GM21825 (cell line): ENCODE data around the gene MBD3L2.
"Not testable (repeated sequence)": the region's sequence is repeated elsewhere in the genome, so short reads cannot be mapped to it uniquely, and the experiment has no call there.

Source experiments
- ATAC-seq: cut with Tn5 transposase; IDR thresholded peaks from one replicate; pipeline ENCODE4 v1.9.1; 2021; ENCODE audit warnings: mild to moderate bottlenecking, moderate library complexity; ENCODE audit not compliant: unreplicated experiment

MBD3L2 gene

DNA sequence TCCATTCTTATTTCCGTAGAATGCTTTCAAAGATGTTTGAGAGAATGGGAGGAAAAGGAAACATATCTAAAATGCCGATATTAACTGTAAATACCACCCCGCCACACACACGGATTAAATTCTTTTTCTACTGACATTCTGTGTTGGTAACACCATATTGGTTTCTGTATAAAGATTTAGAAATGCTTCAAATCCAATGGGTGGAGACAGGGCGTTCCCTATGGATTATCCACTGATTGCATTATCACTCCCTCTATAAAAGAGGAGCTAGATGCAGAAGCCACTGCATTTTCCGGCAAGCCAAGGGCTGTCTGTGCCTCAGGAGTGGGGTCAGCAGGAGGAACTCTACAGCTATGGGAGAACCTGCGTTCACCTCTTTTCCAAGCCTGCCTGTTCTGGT, at the start of gene MBD3L2:
Gene MBD3L2, plus strand, starts transcription at position 301 of the 400 bp plus-strand sequence. Its CDS starts 53 bp downstream, at position 354.
- ATAC-seq: not testable (repeated sequence)

DNA sequence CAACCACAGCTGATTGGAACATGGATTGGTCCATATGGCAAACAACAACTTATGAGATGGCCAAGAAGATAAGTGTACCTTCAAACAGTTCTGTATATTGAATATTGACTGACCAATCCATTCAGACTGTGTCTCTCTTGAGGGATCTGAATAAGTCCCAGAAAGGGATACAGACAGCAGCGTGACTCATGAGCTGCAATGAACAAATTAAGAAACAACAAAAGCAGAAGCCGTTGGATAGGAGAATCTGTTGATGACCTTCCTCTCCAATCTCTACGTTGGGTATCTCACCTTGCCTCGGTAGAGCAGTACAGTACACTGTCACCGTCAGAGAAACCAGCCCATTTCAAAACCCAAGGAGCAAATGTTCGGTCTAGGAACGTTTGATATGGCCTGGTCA, 49.2 kb upstream of the MBD3L2 start:
- no peak for ATAC-seq

DNA sequence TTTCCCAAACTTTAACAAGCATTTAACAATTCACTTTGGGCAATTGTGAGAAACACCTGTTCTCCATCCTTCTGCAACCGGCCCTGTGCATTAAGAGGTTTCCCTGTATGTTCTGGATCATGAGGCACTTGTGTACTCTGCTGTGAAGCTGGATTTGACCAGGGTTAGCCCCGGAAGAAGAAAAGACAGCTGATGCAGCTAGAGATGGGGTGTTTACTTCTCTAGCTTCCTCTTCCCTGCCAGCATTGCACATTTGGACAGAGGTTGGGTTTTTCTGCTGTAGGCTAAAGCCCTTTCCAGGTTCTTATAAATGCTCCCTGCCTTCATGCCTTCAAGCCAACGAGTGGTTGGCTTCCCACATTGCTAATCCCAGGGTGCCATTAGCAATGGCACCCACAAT, 48.8 kb upstream of the MBD3L2 start:
- no peak for ATAC-seq

DNA sequence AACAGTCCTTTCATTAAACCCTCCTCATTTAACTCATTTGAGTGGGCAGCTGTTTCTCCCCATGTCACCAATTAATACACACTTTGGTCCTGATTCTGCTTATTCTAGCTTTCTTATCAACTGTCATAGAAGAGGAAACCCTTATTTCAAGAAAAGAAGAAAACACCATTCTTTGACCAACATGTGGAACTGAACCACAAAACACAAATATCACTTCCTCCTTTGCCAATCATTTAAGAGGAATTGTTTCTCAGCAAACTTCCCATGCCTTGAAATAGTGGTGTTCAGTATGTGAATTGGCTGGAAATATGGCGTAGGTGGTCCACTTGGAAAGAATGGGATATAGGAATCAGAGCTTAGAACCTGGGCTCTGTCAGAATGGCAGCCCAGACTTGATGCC, 48.3 kb upstream of the MBD3L2 start:
- ATAC-seq: no peak

DNA sequence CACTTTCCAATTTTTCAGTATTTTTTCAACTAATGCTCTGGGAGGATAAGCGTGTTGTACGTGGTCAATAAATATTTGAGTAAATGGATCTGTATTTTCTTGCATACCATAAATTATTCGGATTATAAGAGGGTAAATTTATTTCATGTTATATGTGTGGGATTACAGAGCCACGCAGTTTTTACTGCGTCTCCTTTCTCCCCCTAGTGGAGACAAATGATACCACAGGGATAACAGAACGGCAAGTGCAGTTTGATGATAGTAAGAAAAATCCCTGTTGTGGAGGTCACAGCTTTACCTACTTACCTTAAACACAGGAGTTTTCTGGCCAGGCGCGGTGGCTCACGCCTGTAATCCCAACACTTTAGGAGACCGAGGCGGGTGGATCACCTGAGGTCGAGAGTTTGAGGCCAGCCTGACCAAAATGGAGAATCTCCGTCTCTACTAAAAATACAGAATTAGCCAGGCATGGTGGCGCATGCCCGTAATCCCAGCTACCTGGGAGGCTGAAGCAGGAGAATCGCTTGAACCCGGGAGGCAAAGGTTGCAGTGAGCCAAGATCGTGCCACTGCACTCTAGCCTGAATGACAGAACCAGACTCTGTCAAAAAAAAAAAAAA, 44.7 kb upstream of the MBD3L2 start:
- ATAC-seq: no peak

DNA sequence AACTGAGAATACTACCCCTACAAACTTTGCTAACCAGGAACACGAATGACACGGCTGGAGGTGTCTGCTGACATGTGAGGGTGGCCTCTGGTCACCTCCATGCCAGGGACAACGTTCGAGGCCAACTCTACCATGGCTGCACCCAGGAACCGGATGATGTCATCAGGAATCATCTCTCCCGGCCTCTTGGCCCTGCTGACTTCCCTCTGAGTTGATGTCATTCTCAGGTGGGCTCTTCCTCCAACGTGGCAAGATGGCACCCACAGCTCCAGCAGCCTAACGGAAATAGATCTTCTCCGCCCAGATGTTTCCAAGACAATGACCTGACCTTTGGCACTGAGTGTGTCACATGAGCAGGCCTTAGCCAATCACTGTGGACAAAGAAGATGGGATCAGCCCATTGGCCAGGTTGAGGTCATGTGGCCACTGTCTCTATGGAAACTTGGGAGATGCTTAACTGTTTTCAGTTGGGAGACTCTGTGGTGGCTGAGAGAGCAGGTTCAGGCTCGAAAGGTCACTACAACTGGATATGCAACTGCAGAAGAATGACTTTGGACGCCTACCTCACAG, 42.9 kb upstream of the MBD3L2 start:
- ATAC-seq: no peak

DNA sequence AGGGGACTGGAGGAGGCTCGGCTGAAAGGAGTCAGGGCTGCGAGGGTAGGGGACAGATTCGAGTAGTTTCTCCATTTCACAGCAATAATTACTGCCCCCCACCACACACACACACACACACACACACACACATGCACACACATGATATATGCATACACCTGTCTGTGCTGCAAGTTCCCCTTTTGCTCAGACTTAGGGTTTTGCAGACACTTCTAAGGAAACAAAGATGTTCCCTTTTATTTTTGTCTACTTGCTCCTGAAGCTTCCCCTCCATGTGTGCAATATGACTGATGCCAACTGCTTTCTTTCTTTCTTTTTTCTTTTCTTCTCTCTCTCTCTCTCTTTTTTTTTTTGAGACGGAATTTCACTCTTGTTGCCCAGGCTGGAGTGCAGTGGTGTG, 41.3 kb upstream of the MBD3L2 start:
- no peak for ATAC-seq

DNA sequence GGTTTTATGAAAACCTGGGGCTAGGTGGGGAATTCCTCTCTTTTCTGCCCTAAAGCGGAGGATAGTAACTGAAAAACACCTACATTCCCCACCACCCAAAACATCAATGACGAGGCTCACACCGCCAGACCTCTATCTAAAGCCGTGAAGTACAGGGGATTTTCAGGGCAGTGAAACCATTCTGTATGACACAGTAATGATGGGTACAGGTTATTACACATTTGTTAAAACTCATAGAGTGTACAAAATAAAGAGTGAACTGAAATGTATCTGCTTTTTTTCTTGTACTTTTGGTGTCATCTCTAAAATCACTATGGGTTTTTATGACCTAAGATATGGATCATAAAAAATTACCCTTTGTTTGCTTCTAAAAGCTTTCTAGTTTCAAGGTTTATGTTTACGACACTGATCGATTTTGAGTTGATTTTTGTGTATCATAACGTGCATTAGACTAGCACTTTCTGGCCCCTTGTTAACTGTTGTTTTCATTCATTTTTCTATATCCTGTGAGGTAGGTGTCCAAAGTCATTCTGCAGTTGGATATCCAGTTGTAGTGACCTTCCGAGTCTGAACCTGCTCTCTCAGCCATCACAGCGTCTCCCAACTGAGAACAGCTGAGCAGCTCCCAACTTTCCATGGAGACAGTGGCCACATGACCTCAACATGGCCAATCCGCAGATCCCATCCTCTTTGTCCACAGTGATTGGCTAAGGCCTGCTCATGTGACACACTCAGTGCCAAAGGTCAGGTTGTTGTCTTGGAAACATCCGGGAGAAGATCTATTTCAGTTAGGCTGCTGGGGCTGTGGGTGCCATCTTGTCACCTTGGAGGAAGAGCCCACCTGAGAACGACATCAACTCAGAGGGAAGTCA, 38.2 kb upstream of the MBD3L2 start:
- ATAC-seq: no peak

DNA sequence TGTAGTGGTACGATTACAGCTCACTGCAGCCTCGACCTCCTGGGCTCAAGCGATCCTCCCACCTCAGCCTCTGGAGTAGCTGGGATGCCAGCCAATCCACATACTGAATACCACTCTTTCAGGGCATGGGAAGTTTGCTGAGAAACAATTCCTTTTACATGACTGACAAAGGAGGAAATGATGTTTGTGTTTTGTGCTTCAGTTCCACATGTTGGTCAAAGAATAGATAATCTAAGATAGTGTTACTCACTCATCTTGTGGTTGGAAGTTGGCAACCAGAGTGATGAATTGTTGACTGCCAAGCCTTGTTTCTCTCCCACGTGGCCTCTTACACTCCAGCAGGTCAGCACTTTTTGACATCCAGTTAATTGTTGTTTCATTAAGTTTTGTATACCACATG, 35.4 kb upstream of the MBD3L2 start:
- ATAC-seq: no peak

DNA sequence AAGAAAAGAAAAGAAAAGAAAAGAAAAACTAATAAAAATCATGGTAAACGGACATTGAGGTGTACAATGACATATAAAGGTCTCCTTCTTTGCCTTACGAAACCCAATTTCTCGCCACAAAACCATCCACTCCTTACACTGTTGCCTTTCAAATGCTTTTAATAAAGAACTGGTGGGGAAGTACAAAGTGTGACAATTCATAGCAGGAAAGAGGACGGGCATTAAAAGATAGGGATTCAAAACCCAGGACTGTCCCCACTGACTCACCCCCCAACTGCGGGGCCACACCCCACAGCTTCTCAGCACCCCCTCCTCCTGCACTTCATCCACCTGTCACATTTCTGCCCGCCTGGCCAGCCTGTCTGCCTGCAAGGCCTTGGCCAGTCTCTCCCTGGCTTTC, 30.3 kb upstream of the MBD3L2 start:
- ATAC-seq: no peak

DNA sequence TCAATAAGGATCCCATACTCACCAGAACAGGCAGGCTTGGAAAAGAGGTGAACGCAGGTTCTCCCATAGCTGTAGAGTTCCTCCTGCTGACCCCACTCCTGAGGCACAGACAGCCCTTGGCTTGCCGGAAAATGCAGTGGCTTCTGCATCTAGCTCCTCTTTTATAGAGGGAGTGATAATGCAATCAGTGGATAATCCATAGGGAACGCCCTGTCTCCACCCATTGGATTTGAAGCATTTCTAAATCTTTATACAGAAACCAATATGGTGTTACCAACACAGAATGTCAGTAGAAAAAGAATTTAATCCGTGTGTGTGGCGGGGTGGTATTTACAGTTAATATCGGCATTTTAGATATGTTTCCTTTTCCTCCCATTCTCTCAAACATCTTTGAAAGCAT, 27.8 kb upstream of the MBD3L2 start, which contains the start of gene MBD3L2B:
Gene MBD3L2B, minus strand, starts transcription at position 101 of the 400 bp plus-strand sequence. Its CDS starts 34 bp downstream, at position 67.
- not testable (repeated sequence) for ATAC-seq

DNA sequence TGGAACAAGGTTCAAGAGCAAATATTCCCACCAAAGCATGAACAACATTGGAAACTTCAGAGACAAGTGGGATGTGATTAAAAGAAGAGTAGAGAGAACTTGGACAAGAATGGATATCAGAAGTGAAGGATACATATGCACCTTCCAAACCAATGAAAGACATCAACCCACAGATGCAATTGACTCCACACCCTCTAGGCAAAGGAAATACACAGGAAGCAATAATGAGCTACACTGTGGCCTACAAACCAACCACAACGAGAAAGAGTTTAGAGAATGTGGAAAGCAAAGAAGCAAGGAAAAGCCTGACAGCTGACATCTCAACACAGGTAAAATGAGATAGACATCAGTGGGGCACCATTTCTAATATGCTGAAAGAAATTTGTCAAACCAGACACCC, 20.3 kb upstream of the MBD3L2 start:
- ATAC-seq: not testable (repeated sequence)

DNA sequence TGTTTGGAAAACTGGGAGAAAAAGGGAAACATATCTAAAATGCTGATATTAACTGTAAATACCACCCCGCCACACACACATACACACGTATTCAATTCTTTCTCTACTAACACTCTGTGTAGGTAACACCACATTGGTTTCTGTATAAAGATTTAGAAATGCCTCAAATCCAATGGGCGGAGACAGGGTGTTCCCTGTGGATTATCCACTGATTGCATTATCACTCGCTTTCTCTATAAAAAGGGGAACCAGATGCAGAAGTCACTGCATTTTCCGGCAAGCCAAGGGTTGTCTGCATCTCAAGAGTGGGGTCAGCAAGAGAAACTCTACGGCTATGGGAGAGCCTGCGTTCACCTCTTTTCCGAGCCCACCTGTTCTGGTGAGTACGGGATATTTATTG, 18.8 kb upstream of the MBD3L2 start, which contains the start of gene MBD3L5:
Gene MBD3L5, plus strand, starts transcription at position 301 of the 400 bp plus-strand sequence. Its CDS starts 34 bp downstream, at position 335.
- ATAC-seq: not testable (repeated sequence)

DNA sequence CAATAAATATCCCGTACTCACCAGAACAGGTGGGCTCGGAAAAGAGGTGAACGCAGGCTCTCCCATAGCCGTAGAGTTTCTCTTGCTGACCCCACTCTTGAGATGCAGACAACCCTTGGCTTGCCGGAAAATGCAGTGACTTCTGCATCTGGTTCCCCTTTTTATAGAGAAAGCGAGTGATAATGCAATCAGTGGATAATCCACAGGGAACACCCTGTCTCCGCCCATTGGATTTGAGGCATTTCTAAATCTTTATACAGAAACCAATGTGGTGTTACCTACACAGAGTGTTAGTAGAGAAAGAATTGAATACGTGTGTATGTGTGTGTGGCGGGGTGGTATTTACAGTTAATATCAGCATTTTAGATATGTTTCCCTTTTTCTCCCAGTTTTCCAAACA, 9.0 kb upstream of the MBD3L2 start, which contains the start of gene MBD3L4:
Gene MBD3L4, minus strand, starts transcription at position 101 of the 400 bp plus-strand sequence. Its CDS starts 35 bp downstream, at position 66.
- ATAC-seq: not testable (repeated sequence)

DNA sequence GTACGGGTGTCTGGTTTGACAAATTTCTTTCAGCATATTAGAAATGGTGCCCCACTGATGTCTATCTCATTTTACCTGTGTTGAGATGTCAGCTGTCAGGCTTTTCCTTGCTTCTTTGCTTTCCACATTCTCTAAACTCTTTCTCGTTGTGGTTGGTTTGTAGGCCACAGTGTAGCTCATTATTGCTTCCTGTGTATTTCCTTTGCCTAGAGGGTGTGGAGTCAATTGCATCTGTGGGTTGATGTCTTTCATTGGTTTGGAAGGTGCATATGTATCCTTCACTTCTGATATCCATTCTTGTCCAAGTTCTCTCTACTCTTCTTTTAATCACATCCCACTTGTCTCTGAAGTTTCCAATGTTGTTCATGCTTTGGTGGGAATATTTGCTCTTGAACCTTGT, 7.6 kb upstream of the MBD3L2 start:
- not testable (repeated sequence) for ATAC-seq

DNA sequence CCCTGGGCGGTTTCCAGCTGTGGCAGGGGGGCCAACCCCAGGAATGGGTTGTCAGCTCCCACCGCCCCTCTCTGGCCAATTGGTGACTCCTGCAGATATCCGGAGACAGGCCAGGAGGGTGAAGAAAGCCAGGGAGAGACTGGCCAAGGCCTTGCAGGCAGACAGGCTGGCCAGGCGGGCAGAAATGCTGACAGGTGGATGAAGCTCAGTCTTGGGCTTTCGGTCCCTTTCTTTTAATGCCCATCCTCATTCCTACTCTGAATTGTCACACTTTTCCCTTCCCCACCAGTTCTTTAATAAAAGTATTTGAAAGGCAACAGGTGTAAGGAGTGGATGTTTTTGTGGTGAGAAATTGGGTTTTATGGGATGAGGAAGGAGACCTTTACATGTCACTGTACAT, 2.3 kb downstream of the MBD3L2 start:
- ATAC-seq: not testable (repeated sequence)

DNA sequence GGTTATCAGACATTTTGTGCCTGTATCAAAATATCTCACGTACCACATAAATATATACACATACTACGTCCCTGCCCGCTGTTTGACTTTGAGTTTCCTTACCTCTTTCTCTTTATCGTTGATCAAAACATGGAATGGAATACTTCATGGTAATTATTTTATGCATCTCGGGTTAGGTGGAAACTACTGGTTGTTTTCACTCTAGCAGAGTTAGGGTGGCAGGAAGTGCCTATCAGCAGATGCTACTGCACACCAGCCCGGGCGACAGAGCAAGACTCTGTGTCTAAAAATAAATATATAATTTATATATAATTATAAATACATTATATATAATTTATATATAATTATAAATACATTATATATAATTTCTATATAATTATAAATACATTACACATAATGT, 3.8 kb downstream of the MBD3L2 start:
- not testable (repeated sequence) for ATAC-seq

DNA sequence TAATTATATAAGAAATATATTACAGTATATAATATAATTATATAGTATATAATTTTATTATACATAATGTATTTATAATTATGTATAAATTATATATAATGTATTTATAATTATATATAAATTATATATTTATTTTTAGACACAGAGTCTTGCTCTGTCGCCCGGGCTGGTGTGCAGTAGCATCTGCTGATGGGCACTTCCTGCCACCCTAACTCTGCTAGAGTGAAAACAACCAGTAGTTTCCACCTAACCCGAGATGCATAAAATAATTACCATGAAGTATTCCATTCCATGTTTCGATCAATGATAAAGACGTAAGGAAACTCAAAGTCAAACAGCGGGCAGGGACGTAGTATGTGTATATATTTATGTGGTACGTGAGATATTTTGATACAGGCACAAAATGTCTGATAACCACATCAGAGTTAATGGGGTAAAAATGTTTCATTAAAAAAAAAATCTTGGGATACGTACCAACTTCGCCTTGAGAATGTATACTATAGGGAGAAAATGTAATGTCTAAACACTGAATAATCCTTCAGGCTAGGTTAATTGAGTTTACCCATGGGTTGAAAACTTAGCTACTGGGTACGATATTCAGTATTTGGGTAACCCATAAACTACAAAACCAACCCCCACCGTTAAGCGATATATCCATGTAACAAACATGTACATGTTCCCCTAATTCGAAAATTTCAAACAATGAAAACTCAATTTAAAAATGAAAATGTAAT, 5.7 kb downstream of the MBD3L2 start:
- not testable (repeated sequence) for ATAC-seq

DNA sequence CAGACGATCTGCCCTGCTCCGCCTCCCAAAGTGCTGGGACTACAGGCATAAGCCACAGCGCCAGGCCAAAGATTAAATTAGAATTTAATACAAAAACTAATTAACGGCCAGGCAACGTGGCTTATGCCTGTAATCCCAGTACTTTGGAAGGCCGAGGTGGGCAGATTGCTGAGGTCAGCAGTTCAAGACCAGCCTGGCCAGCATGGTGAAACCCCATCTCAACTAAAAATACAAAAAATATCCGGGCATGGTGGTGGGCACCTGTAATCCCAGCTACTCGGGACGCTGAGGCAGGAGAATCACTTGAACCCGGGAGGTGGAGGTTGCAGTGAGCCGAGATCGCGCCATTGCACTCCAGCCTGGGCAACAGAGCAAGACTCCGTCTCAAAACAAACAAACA, 6.6 kb downstream of the MBD3L2 start:
- ATAC-seq: not testable (repeated sequence)

DNA sequence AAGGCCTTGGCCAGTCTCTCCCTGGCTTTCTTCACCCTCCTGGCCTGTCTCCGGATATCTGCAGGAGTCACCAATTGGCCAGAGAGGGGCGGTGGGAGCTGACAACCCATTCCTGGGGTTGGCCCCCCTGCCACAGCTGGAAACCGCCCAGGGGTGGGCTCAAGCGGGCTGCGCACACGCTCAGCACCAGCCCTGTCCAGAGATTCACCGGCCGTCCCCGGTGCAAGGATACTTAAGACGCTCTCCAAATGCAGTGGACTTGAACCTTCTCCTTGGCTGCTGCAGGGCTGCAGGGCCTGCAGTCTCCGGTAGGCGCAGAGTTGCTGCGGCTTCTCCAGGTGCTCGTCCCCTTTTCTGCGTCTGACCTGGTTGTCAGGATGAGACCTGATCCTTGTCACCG, 7.2 kb downstream of the MBD3L2 start:
- not testable (repeated sequence) for ATAC-seq

DNA sequence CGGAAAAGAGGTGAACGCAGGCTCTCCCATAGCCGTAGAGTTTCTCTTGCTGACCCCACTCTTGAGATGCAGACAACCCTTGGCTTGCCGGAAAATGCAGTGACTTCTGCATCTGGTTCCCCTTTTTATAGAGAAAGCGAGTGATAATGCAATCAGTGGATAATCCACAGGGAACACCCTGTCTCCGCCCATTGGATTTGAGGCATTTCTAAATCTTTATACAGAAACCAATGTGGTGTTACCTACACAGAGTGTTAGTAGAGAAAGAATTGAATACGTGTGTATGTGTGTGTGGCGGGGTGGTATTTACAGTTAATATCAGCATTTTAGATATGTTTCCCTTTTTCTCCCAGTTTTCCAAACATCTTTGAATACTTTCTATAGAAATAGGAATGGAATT, 9.5 kb downstream of the MBD3L2 start, which contains the start of gene MBD3L3:
Gene MBD3L3, minus strand, starts transcription at position 101 of the 400 bp plus-strand sequence. Its CDS starts 71 bp downstream, at position 30.
- ATAC-seq: not testable (repeated sequence)
